ENCODE measurements around the gene CALN1.

The CALN1 gene

GRCh38 chr7:72078856-72079255 lies 333.3 kb downstream of the CALN1 start (continued):
- TF ChIP-seq ZSCAN23 (tag by site-specific recombination; IDR thresholded peaks at IDR 0.05) = no peak
- no peak for TF ChIP-seq ZBTB26 (tag by site-specific recombination; optimal IDR thresholded peaks at IDR 0.05)

- Histone ChIP-seq H3K27ac (ENCODE audit: extremely low read depth, low read depth, low read length) (no peak overlapping the region), H3K9me3 (ENCODE audit: control insufficient read depth, insufficient read depth, low read depth, low read length) (no peaks in the 10 kb centered on the region), H3K4me3 (ENCODE audit: low read depth, low read length) (no peak overlapping the region), H3K36me3 (ENCODE audit: control insufficient read depth in 2 of 2, insufficient read depth in 1 of 2, low read length in 2 of 2) (no peaks in the 10 kb centered on the region), H3K4me1 (ENCODE audit: control insufficient read depth, insufficient read depth, low read length) (no peaks in the 10 kb centered on the region)
- ChIA-PET CTCF (no interaction called here), POLR2A (no interaction called here)
- TF ChIP-seq ZNF747 (tag by site-specific recombination; IDR thresholded peaks at IDR 0.05) = no peak
- no peak for TF ChIP-seq ZSCAN23 (tag by site-specific recombination; IDR thresholded peaks at IDR 0.05)
- no peak for TF ChIP-seq ZNF398 (tag by site-specific recombination; IDR thresholded peaks at IDR 0.05)
- TF ChIP-seq GLI2 (tag by site-specific recombination; IDR thresholded peaks at IDR 0.05; ENCODE audit: borderline replicate concordance, low read depth) = no peak
- no peak for TF ChIP-seq ZNF596 (tag by site-specific recombination; IDR thresholded peaks at IDR 0.05)
- no peak for TF ChIP-seq TCF7L2 (IDR thresholded peaks at IDR 0.05; ENCODE audit: borderline replicate concordance, low read depth, low read length)
- TF ChIP-seq ZNF140 (tag by site-specific recombination; IDR thresholded peaks at IDR 0.05) = no peak
- no peak for TF ChIP-seq ZBTB17 (tag by site-specific recombination; IDR thresholded peaks at IDR 0.05)
- no peak for TF ChIP-seq ZNF571 (tag by site-specific recombination; IDR thresholded peaks at IDR 0.05)
- TF ChIP-seq KLF1 (tag by site-specific recombination; IDR thresholded peaks at IDR 0.05) = no peak
- no peak for TF ChIP-seq ZNF621 (tag by site-specific recombination; IDR thresholded peaks at IDR 0.05)
- no peak for TF ChIP-seq ZNF184 (tag by site-specific recombination; IDR thresholded peaks at IDR 0.05)
- no peak for TF ChIP-seq ZFP37 (tag by site-specific recombination; IDR thresholded peaks at IDR 0.05)
- TF ChIP-seq ZEB2 (tag by site-specific recombination; IDR thresholded peaks at IDR 0.05) = no peak
- TF ChIP-seq ZFP69B (tag by site-specific recombination; IDR thresholded peaks at IDR 0.05) = no peak
- no peak for TF ChIP-seq ZNF423 (tag by site-specific recombination; IDR thresholded peaks at IDR 0.05)
- no peak for TF ChIP-seq SP3 (tag by site-specific recombination; IDR thresholded peaks at IDR 0.05)
- no peak for TF ChIP-seq HIC1 (tag by site-specific recombination; IDR thresholded peaks at IDR 0.05)
- TF ChIP-seq ZNF155 (tag by site-specific recombination; IDR thresholded peaks at IDR 0.05) = no peak
These were observed 333.8 kb downstream of the CALN1 start for GRCh38 chr7:72078301-72078700.

- Histone ChIP-seq H3K4me1 (ENCODE audit: control insufficient read depth, insufficient read depth, low read length) (no peaks in the 10 kb centered on the region), H3K27ac (ENCODE audit: extremely low read depth, low read depth, low read length) (no peak overlapping the region), H3K4me3 (ENCODE audit: low read depth, low read length) (no peak overlapping the region), H3K9me3 (ENCODE audit: control insufficient read depth, insufficient read depth, low read depth, low read length) (no peaks in the 10 kb centered on the region), H3K36me3 (ENCODE audit: control insufficient read depth in 2 of 2, insufficient read depth in 1 of 2, low read length in 2 of 2) (no peaks in the 10 kb centered on the region)
- CTCF ChIA-PET = interaction anchor here (0.6 kb wide), 1 partner anchor 12 kb away, joined by 8 read pairs; no protein-coding TSS in a partner anchor
- TF ChIP-seq HOXA7 (CRISPR knock-in tag; IDR thresholded peaks at IDR 0.05; ENCODE audit: borderline replicate concordance) = no peak
- TF ChIP-seq SP2 (tag by site-specific recombination; IDR thresholded peaks at IDR 0.05) = no peak
- TF ChIP-seq ZNF132 (tag by site-specific recombination; IDR thresholded peaks at IDR 0.05; ENCODE audit: borderline replicate concordance) = no peak
- no peak for TF ChIP-seq ZSCAN30 (tag by site-specific recombination; IDR thresholded peaks at IDR 0.05)
- no peak for TF ChIP-seq ZNF112 (tag by site-specific recombination; IDR thresholded peaks at IDR 0.05)
- TF ChIP-seq ZBTB7A (tag by site-specific recombination; IDR thresholded peaks at IDR 0.05; ENCODE audit: low read depth) = no peak
- TF ChIP-seq ZNF701 (tag by site-specific recombination; IDR thresholded peaks at IDR 0.05) = no peak
- no peak for TF ChIP-seq ZNF426 (tag by site-specific recombination; IDR thresholded peaks at IDR 0.05)
- no peak for TF ChIP-seq ZNF76 (tag by site-specific recombination; IDR thresholded peaks at IDR 0.05; ENCODE audit: borderline replicate concordance, low read depth)
- no peak for TF ChIP-seq ZFHX2 (tag by site-specific recombination; conservative IDR thresholded peaks at IDR 0.05)
- no peak for TF ChIP-seq ZNF837 (tag by site-specific recombination; IDR thresholded peaks at IDR 0.05)
- no peak for TF ChIP-seq ZNF629 (tag by site-specific recombination; IDR thresholded peaks at IDR 0.05)
- POLR2A ChIA-PET = no interaction called here
These were observed 334.4 kb downstream of the CALN1 start for GRCh38 chr7:72077786-72078185.
